ENCODE data around the gene HID1.
A peak's percentile ranks its signal among the peaks of the same experiment; 100 is the strongest.
"Not testable (repeated sequence)": the region's sequence is repeated elsewhere in the genome, so short reads cannot be mapped to it uniquely, and the experiment has no call there.

Gene HID1

GRCh38 chr17:74972107-74972972 lies at the start of gene HID1:
Gene HID1 (minus strand): TSS chr17:74972759. CDS start chr17:74972656, 103 bp downstream.
- peak; percentile 49 to 50 for DNase-seq (ENCODE audit: extremely low read depth in 1 of 2, low read depth in 1 of 2)

GRCh38 chr17:75020331-75021110 lies 48.0 kb upstream of the HID1 start:
- no peak for DNase-seq (ENCODE audit: extremely low read depth in 1 of 2, low read depth in 1 of 2)

- DNase-seq (ENCODE audit: extremely low read depth in 1 of 2, low read depth in 1 of 2): no peak
These were observed 47.2 kb upstream of the HID1 start for GRCh38 chr17:75019710-75020109.

- DNase-seq (ENCODE audit: extremely low read depth in 1 of 2, low read depth in 1 of 2): no peak
These were observed 46.6 kb upstream of the HID1 start for GRCh38 chr17:75019146-75019545.

- no peak for DNase-seq (ENCODE audit: extremely low read depth in 1 of 2, low read depth in 1 of 2)
These were observed 40.6 kb upstream of the HID1 start for GRCh38 chr17:75013092-75013559.

GRCh38 chr17:75012346-75013091 lies 40.0 kb upstream of the HID1 start, which contains the start of gene MRPL58:
Gene MRPL58 (plus strand): TSS chr17:75012670. CDS start chr17:75012687, 17 bp downstream.
- DNase-seq (ENCODE audit: extremely low read depth in 1 of 2, low read depth in 1 of 2): peak; percentile 76 to 80

- no peak for DNase-seq (ENCODE audit: extremely low read depth in 1 of 2, low read depth in 1 of 2)
These were observed 39.5 kb upstream of the HID1 start for GRCh38 chr17:75012096-75012345.

- no peak for DNase-seq (ENCODE audit: extremely low read depth in 1 of 2, low read depth in 1 of 2)
These were observed 39.0 kb upstream of the HID1 start for GRCh38 chr17:75011401-75012095.

GRCh38 chr17:75010683-75011400 lies 38.3 kb upstream of the HID1 start:
- no peak for DNase-seq (ENCODE audit: extremely low read depth in 1 of 2, low read depth in 1 of 2)

- DNase-seq (ENCODE audit: extremely low read depth in 1 of 2, low read depth in 1 of 2): no peak
These were observed 36.7 kb upstream of the HID1 start for GRCh38 chr17:75009139-75009724.

- no peak for DNase-seq (ENCODE audit: extremely low read depth in 1 of 2, low read depth in 1 of 2)
These were observed 35.8 kb upstream of the HID1 start for GRCh38 chr17:75008373-75008772.

GRCh38 chr17:75006653-75007052 lies 34.1 kb upstream of the HID1 start:
- DNase-seq (ENCODE audit: extremely low read depth in 1 of 2, low read depth in 1 of 2): no peak

- not testable (repeated sequence) for DNase-seq (ENCODE audit: extremely low read depth in 1 of 2, low read depth in 1 of 2)
These were observed 33.5 kb upstream of the HID1 start for GRCh38 chr17:75006084-75006483.

GRCh38 chr17:75005291-75005690 lies 32.7 kb upstream of the HID1 start:
- no peak for DNase-seq (ENCODE audit: extremely low read depth in 1 of 2, low read depth in 1 of 2)

- no peak for DNase-seq (ENCODE audit: extremely low read depth in 1 of 2, low read depth in 1 of 2)
These were observed 31.8 kb upstream of the HID1 start for GRCh38 chr17:75004371-75004770.

- DNase-seq (ENCODE audit: extremely low read depth in 1 of 2, low read depth in 1 of 2): no peak
These were observed 31.4 kb upstream of the HID1 start for GRCh38 chr17:75003957-75004355.

- no peak for DNase-seq (ENCODE audit: extremely low read depth in 1 of 2, low read depth in 1 of 2)
These were observed 30.8 kb upstream of the HID1 start for GRCh38 chr17:75003070-75003956.

GRCh38 chr17:75001915-75002843 lies 29.6 kb upstream of the HID1 start:
- no peak for DNase-seq (ENCODE audit: extremely low read depth in 1 of 2, low read depth in 1 of 2)

Measured in stimulated activated CD8-positive, alpha-beta memory T cell treated with anti-CD3 and anti-CD28 coated beads, Interleukin-7, amount 100 ng/mL, for 48 hours (primary cell).